T-cell (primary cell): Measurements from ENCODE around the gene CDH13. TPM values are rescaled to one million over a fixed set of nuclear protein-coding genes. Genes with fewer than 3 reads are reported as not detected.

Experiments
- ATAC-seq, 4 experiments: fragments of 200-7000 bp in 3 of 4; fragments of 150-1000 bp in 1 of 4; cut with Tn5 transposase; replicated peaks in 1 of 4; 1 replicate in 3 of 4; 2 replicates in 1 of 4; pipeline ENCODE4 v1.10.0; 2021; ENCODE audit warnings: moderate library complexity in 3 of 4, mild to moderate bottlenecking in 2 of 4, moderate number of reproducible peaks in 1 of 4
- CTCF ChIA-PET, 2 donors: fragments of 300-600 bp; sonication (Branson Sonifier 250); formaldehyde crosslinking; loops; one replicate each; lab custom pipeline; 2022; ENCODE audit warnings: antibody characterized with exemption in 2 of 2; lab: Charles Lee
- POLR2A ChIA-PET, 2 donors: fragments of 300-600 bp; sonication (Branson Sonifier 250); formaldehyde crosslinking; loops; one replicate each; lab custom pipeline; 2022; ENCODE audit warnings: antibody characterized with exemption in 2 of 2; lab: Charles Lee
- DNase-seq, 35 experiments: peaks; one replicate each; pipeline versions ENCODE4 v3.0.0 to v3.0.0-alpha.2; 2013 to 2023
- H3K27ac ChIP-seq: one replicate; pipeline ENCODE4 v1.5.1; 2013; ENCODE audit warnings: low read length
- H3K27me3 ChIP-seq, 2 experiments: replicated peaks in 1 of 2; 1 replicate in 1 of 2; 2 replicates in 1 of 2; pipeline versions ENCODE4 v1.6.1 to v1.7.0; 2013; ENCODE audit warnings: low read length in 1 of 2, mixed read lengths in 1 of 2; ENCODE audit not compliant: control insufficient read depth in 2 of 2, insufficient read depth in 2 of 2; ENCODE audit errors: extremely low read depth in 1 of 2
- H3K36me3 ChIP-seq, 2 donors: 1 replicate in 1 of 2; 2 replicates in 1 of 2; pipeline versions ENCODE4 v1.6.1 to v1.7.0; 2013; ENCODE audit warnings: low read length in 1 of 2; ENCODE audit not compliant: control insufficient read depth in 2 of 2, insufficient read depth in 1 of 2; ENCODE audit errors: extremely low read depth in 1 of 2
- H3K4me1 ChIP-seq, 2 experiments: 1 replicate in 1 of 2; 2 replicates in 1 of 2; pipeline versions ENCODE4 v1.6.1 to v1.7.0; 2013; ENCODE audit warnings: low read length in 2 of 2, mixed read lengths in 1 of 2; ENCODE audit not compliant: insufficient read depth in 2 of 2, control insufficient read depth in 1 of 2; ENCODE audit errors: extremely low read depth in 1 of 2
- H3K4me3 ChIP-seq, 2 donors: 1 replicate in 1 of 2; 2 replicates in 1 of 2; pipeline versions ENCODE4 v1.5.1 to v1.7.0; 2013; ENCODE audit warnings: mild to moderate bottlenecking in 2 of 2, low read length in 1 of 2, moderate library complexity in 1 of 2; ENCODE audit not compliant: control insufficient read depth in 1 of 2; ENCODE audit errors: extremely low read depth in 1 of 2
- H3K9me3 ChIP-seq: 2 replicates; pipeline ENCODE4 v1.7.0; 2013
- H3K27ac Mint-ChIP-seq, 2 donors: one replicate each; pipeline ENCODE4 v1.8.0; 2020 to 2021; ENCODE audit warnings: mild to moderate bottlenecking in 2 of 2, mixed read lengths in 2 of 2
- H3K27me3 Mint-ChIP-seq, 2 donors: one replicate each; pipeline ENCODE4 v1.8.0; 2021 to 2022; ENCODE audit warnings: mixed read lengths in 2 of 2
- H3K36me3 Mint-ChIP-seq: one replicate; pipeline ENCODE4 v1.8.0; 2021; ENCODE audit warnings: mixed read lengths
- H3K4me1 Mint-ChIP-seq, 3 donors: one replicate each; pipeline ENCODE4 v1.8.0; 2020 to 2022; ENCODE audit warnings: mixed read lengths in 3 of 3, mild to moderate bottlenecking in 1 of 3
- H3K4me3 Mint-ChIP-seq, 3 donors: one replicate each; pipeline ENCODE4 v1.8.0; 2020 to 2022; ENCODE audit warnings: mild to moderate bottlenecking in 3 of 3, mixed read lengths in 3 of 3, moderate library complexity in 3 of 3
- H3K9me3 Mint-ChIP-seq, 3 donors: one replicate each; pipeline ENCODE4 v1.8.0; 2020 to 2022; ENCODE audit warnings: mixed read lengths in 3 of 3
- WGBS: methylation state at CpG from one replicate; pipeline ENCODE4 v1.1.5; 2013; ENCODE audit warnings: missing lambda C conversion rate; ENCODE audit not compliant: insufficient coverage; 5-methylcytosine and 5-hydroxymethylcytosine counted together
- total RNA-seq, 35 experiments: library from RNA in 6 of 35; stranded (reverse) in 6 of 35; fragments of 120-200 nt in 1 of 35; gene quantifications; one replicate each; pipeline versions ENCODE4 v1.2.1 to v1.2.4 and lab custom pipeline; 2013 to 2026

CDH13 gene
- total RNA-seq, 5 donors from 2014 or later (not counting 1 experiment from before 2014, with no cell fraction given), result not detected

DNA sequence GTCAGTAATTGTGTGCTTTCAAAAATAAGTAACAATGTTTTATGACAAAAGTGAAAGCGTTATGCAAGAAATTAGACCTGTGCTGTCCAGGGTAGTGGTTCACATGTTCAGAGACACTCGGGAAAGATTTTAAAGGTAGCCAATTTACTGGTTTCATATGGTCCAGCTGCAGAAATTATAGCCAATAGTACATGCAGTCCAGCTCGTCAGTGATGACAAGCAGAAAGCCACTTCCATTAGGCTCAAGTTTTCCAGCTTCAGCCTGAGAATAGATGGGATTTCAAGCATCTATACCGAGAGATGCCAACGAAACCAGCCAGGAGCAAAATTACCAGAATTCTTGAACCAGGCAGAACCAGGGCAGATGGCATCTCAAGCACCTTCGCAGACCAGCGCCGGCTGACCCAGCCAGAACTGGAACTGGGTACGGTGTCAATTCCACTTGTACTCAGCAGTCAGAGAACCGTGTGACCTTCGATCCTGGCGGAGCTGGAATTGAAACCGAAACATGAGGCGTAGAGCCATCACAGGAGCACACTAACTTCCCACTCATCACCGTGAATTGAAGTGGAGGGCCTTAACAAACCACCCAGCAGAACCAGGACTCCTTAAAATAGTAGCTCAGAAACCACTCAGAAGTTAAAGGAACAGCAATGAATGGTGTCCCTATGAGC lies 973.2 kb downstream of the CDH13 start:
- no peak for ATAC-seq
- ChIA-PET POLR2A (no interaction called here), CTCF (no interaction called here)
- peaks cover 2 to 3% of the 10 kb centered on the region in 2 donors for H3K27me3 Mint-ChIP-seq
- Histone ChIP-seq H3K36me3 (no peaks in the 10 kb centered on the region), H3K9me3 (no peaks in the 10 kb centered on the region), H3K27ac (no peak overlapping the region), H3K4me1 (no peaks in the 10 kb centered on the region), H3K27me3 (no peaks in the 10 kb centered on the region), H3K4me3 (no peak overlapping the region)
- no peak overlapping the region for H3K4me3 Mint-ChIP-seq
- 84% methylated on average over 10 of the region's 15 CpGs for WGBS
- H3K4me1 Mint-ChIP-seq, result no peaks in the 10 kb centered on the region
- H3K36me3 Mint-ChIP-seq, result no peaks in the 10 kb centered on the region
- no peak overlapping the region for H3K27ac Mint-ChIP-seq
- DNase-seq, result no peak
- H3K9me3 Mint-ChIP-seq, result no peaks in the 10 kb centered on the region

DNA sequence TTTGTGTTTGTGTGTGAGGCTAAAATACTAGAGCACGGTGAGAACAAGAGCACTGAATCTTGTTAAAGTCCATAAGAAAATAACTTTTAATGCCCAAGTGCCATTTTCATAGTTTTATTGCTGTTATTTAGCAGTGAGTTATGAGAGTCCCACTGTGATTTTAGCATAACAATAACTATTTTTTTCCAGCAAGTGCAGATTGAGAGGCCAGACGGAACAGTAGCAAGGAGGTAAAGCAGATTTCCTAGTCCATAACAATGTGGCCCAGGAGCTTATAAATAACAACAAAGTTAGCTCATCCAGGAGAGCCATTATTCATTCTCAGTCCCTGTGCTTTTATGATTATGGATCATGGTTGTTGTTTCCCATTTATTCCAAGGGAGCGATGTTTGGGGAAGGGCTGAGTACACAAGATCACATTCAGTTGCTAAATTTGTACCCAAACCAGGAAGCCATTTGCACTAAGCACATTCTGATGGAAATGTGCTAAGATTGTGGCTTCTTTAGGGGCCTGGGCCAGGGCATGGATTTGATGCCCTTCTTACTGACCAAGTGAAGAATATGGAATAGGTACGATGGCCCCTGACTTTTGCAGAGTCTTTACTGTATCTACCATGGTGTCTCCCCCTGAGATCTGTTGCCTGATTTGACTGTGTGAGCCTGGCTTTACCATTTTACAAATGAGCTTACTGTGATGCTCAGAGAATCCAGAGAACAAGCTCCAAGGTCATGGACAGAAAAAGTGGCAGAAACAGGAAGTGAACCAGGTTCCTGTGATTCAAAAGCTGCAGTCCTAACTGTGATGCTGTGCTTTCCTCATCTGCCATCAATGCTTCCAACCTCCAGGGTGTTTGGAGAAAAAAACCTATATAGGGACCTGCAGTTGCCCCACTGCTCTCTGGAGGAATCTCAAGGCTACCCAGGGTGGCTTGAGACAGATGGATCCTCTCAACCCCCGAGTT lies 976.3 kb downstream of the CDH13 start:
- Mint-ChIP-seq H3K4me1 (no peaks in the 10 kb centered on the region), H3K4me3 (no peak overlapping the region), H3K27ac (no peak overlapping the region), H3K9me3 (peaks cover 0 to 6% (median 0%) of the 10 kb centered on the region in 3 donors), H3K36me3 (no peaks in the 10 kb centered on the region), H3K27me3 (no peaks in the 10 kb centered on the region)
- no peaks in the 10 kb centered on the region for H3K36me3 ChIP-seq
- H3K4me1 ChIP-seq, result no peaks in the 10 kb centered on the region
- 50% methylated on average over 1 of the region's 5 CpGs for WGBS
- H3K4me3 ChIP-seq, result no peak overlapping the region
- H3K27me3 ChIP-seq, result no peaks in the 10 kb centered on the region
- ChIA-PET CTCF (no interaction called here), POLR2A (no interaction called here)
- no peaks in the 10 kb centered on the region for H3K9me3 ChIP-seq
- no peak overlapping the region for H3K27ac ChIP-seq
- DNase-seq (no peak), ATAC-seq (no peak)

DNA sequence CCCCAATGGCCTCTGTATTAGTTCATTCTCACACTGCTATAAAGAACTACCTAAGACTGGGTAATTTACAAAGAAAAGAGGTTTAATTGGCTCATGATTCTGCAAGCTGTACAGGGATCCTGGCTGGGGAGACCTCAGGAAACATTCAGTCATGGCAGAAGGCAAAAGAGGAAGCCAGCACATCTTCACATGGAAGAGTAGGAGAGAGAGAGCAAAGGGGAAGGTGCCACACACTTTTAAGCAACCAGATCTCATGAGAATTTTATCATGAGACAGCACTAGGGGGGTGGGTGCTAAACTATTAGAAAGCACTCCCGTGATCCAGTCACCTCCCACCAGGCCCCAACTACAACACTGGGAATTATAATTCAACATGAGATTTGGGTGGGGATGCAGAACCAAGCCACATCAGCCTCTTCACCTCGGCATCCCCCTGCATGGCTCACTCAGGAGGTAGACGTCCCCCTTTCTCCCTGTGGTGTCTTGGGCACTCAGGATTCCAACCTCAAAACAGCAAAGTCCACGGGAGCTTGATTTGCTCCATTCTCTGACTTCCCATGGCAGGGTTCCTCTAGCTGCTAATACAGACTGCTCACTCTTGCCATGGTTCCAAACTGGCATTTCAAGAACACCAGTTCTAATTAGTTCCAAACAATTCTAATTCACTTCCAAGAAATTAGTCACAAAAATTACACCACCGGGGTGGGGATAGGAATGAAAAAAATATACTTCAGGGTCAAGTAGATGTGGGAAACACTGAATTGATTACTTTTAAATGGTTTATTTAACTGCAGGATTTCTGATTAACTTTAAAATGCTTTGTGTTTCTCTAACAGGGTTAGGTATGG lies 977.2 kb downstream of the CDH13 start:
- WGBS, result 54% methylated on average over 2 of the region's 5 CpGs
- DNase-seq, result no peak
- H3K36me3 Mint-ChIP-seq, result no peaks in the 10 kb centered on the region

DNA sequence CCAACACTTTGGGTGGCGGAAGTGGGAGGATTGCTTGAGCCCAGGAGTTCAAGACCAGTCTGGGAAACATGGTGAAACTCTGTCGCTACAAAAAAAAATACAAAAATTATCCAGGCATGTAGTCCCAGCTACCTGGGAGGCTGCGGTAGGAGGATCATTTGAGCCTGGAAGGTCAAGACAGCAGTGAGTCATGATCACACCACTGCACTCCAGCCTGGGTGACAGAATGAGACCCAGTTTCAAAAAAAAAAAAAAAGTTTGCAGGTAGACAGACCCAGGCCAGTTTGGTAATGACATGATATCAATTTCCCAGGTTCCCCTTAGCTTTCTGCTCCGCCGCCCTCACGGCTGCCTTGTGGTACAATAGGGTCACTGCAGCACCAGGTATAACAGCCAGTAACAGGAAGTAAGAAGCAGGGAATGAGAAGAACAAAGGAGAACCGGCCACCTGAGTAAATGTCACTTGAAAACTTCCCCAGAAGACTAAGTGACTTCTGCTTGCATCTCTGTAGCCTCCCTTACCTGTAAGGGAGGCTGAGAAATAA lies 979.8 kb downstream of the CDH13 start:
- H3K27ac ChIP-seq, result no peak overlapping the region
- Mint-ChIP-seq H3K36me3 (no peaks in the 10 kb centered on the region), H3K27me3 (no peaks in the 10 kb centered on the region), H3K27ac (no peak overlapping the region), H3K4me1 (no peaks in the 10 kb centered on the region), H3K4me3 (no peak overlapping the region), H3K9me3 (peaks cover 0 to 6% (median 4%) of the 10 kb centered on the region in 3 donors)
- H3K9me3 ChIP-seq, result no peaks in the 10 kb centered on the region
- H3K27me3 ChIP-seq, result no peaks in the 10 kb centered on the region
- no peak overlapping the region for H3K4me3 ChIP-seq
- POLR2A ChIA-PET, result no interaction called here
- WGBS, result 100% methylated on average over 2 of the region's 7 CpGs
- ATAC-seq, result no peak
- CTCF ChIA-PET, result no interaction called here
- DNase-seq, result no peak
- no peaks in the 10 kb centered on the region for H3K4me1 ChIP-seq
- H3K36me3 ChIP-seq, result no peaks in the 10 kb centered on the region

More for the DNA sequence above, 977.2 kb downstream of the CDH13 start:
- no peak overlapping the region for H3K27ac Mint-ChIP-seq
- ATAC-seq, result no peak
- H3K4me1 Mint-ChIP-seq, result no peaks in the 10 kb centered on the region
- no peak overlapping the region for H3K4me3 Mint-ChIP-seq
- Histone ChIP-seq H3K36me3 (no peaks in the 10 kb centered on the region), H3K9me3 (no peaks in the 10 kb centered on the region), H3K4me1 (no peaks in the 10 kb centered on the region), H3K27ac (no peak overlapping the region), H3K27me3 (no peaks in the 10 kb centered on the region), H3K4me3 (no peak overlapping the region)
- ChIA-PET CTCF (no interaction called here), POLR2A (no interaction called here)
- H3K27me3 Mint-ChIP-seq, result no peaks in the 10 kb centered on the region
- H3K9me3 Mint-ChIP-seq, result peaks cover 0 to 6% (median 0%) of the 10 kb centered on the region in 3 donors

DNA sequence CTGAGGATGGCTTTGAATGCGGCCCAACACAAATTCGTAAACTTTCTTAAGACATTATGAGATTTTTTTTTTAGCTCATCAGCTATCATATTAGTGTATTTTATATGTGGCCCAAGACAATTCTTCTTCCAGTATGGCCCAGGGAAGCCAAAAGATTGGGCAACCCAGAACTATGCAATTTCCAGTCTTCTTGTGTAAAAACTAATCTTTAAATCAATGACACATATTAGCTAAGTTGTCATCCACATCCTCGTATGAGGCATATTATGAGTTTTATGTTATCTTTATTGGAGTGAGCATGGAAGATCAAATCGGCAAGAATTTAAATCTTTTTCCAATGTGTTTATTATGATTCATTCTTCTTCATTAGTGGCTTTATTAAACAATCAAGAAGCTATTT lies 982.4 kb downstream of the CDH13 start:
- ChIA-PET CTCF (no interaction called here), POLR2A (no interaction called here)
- no peak overlapping the region for H3K27ac ChIP-seq
- peaks cover 0 to 6% (median 4%) of the 10 kb centered on the region in 3 donors for H3K9me3 Mint-ChIP-seq
- H3K4me1 Mint-ChIP-seq, result no peaks in the 10 kb centered on the region
- H3K36me3 ChIP-seq, result no peaks in the 10 kb centered on the region
- no CpG with 5 or more reads among the region's 4 CpGs for WGBS
- H3K9me3 ChIP-seq, result no peaks in the 10 kb centered on the region
- H3K27me3 ChIP-seq, result no peaks in the 10 kb centered on the region
- ATAC-seq (no peak), DNase-seq (no peak)
- H3K36me3 Mint-ChIP-seq, result no peaks in the 10 kb centered on the region
- no peak overlapping the region for H3K4me3 ChIP-seq
- no peaks in the 10 kb centered on the region for H3K27me3 Mint-ChIP-seq
- no peak overlapping the region for H3K4me3 Mint-ChIP-seq
- no peak overlapping the region for H3K27ac Mint-ChIP-seq
- no peaks in the 10 kb centered on the region for H3K4me1 ChIP-seq
